ENCODE results near the gene REC114. TPM values are rescaled to one million over a fixed set of nuclear protein-coding genes. Genes with fewer than 3 reads are reported as not detected.

Gene REC114
- total RNA-seq, 1 donor from 2014 or later, result not detected

GRCh38 chr15:73597036-73597638, 154.2 kb downstream of the REC114 start:
- Mint-ChIP-seq H3K9me3 (no peaks in the 10 kb centered on the region), H3K4me3 (no peak overlapping the region), H3K27ac (ENCODE audit: unreplicated experiment) (peak overlapping the region; percentile 19), H3K27me3 (ENCODE audit: low read depth) (no peaks in the 10 kb centered on the region), H3K36me3 (ENCODE audit: low read depth) (peaks cover 3% of the 10 kb centered on the region), H3K4me1 (peaks cover 27% of the 10 kb centered on the region)
- TF ChIP-seq CTCF (conservative IDR thresholded peaks at IDR 0.05), result no peak
- DNase-seq (ENCODE audit: low read depth, low spot score), result no peak

- H3K27me3 Mint-ChIP-seq (ENCODE audit: low read depth), result no peaks in the 10 kb centered on the region
- no peak overlapping the region for H3K4me3 Mint-ChIP-seq
- no peaks in the 10 kb centered on the region for H3K9me3 Mint-ChIP-seq
- no peak overlapping the region for H3K27ac Mint-ChIP-seq (ENCODE audit: unreplicated experiment)
- peaks cover 27% of the 10 kb centered on the region for H3K4me1 Mint-ChIP-seq
- peaks cover 3% of the 10 kb centered on the region for H3K36me3 Mint-ChIP-seq (ENCODE audit: low read depth)
- DNase-seq (ENCODE audit: low read depth, low spot score), result no peak
- TF ChIP-seq CTCF (conservative IDR thresholded peaks at IDR 0.05), result no peak
Observed at GRCh38 chr15:73598530-73599160, 155.7 kb downstream of the REC114 start.

GRCh38 chr15:73599934-73600333, 157.0 kb downstream of the REC114 start:
- Mint-ChIP-seq H3K4me1 (peaks cover 27% of the 10 kb centered on the region), H3K36me3 (ENCODE audit: low read depth) (peaks cover 3% of the 10 kb centered on the region), H3K9me3 (no peaks in the 10 kb centered on the region), H3K4me3 (no peak overlapping the region), H3K27me3 (ENCODE audit: low read depth) (no peaks in the 10 kb centered on the region), H3K27ac (ENCODE audit: unreplicated experiment) (no peak overlapping the region)
- no peak for TF ChIP-seq CTCF (conservative IDR thresholded peaks at IDR 0.05)
- no peak for DNase-seq (ENCODE audit: low read depth, low spot score)

DNA sequence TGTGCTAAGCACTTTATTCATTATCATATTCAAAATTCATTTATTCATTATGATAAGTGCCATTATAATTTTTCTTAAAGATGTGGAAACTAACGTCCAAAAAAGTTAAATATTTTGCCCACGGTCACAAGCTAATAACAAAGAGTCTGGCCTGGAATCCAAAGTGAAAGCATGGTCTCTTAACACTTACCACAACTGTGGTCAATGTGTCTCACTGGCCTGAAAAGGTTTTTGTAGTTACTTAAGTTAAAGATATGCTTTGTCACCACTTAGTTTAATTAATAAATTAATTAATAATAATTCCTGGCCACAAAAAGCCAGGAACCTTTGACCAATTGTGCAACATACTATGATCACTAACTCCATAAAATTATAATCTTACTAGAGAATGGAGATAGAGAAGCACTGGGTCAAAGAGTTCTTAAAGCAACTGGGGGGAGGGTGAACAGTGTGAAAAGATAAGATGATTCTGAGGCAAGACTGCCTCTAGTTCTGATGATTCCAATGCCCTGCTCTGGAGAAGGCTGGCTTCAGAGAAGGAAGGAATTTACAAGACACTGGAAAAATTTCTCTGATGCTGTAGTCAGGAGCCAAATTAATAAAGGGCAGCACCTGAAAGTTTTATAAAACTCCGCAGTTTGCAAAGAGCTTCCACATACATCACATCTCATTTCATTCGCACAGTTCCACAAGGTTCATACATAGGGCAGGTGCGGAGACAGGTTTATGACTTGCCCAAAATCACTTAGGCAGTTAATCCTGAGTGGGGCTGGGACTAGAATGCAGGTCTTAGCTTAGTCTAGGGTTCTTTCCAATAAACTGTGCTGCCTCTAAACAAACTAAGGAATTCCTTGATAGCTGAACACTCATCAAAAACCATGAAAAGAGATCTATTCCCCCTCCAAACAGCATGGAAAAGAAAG, 157.7 kb downstream of the REC114 start:
- Mint-ChIP-seq H3K36me3 (ENCODE audit: low read depth) (peaks cover 3% of the 10 kb centered on the region), H3K27me3 (ENCODE audit: low read depth) (no peaks in the 10 kb centered on the region), H3K4me1 (peaks cover 27% of the 10 kb centered on the region), H3K27ac (ENCODE audit: unreplicated experiment) (no peak overlapping the region), H3K9me3 (no peaks in the 10 kb centered on the region), H3K4me3 (no peak overlapping the region)
- DNase-seq (ENCODE audit: low read depth, low spot score), result no peak
- TF ChIP-seq CTCF (conservative IDR thresholded peaks at IDR 0.05), result no peak

- Mint-ChIP-seq H3K27ac (ENCODE audit: unreplicated experiment) (no peak overlapping the region), H3K9me3 (no peaks in the 10 kb centered on the region), H3K27me3 (ENCODE audit: low read depth) (no peaks in the 10 kb centered on the region), H3K4me1 (peaks cover 20% of the 10 kb centered on the region), H3K36me3 (ENCODE audit: low read depth) (no peaks in the 10 kb centered on the region), H3K4me3 (no peak overlapping the region)
- no peak for DNase-seq (ENCODE audit: low read depth, low spot score)
- no peak for TF ChIP-seq CTCF (conservative IDR thresholded peaks at IDR 0.05)
Observed at GRCh38 chr15:73601451-73602445, 158.8 kb downstream of the REC114 start.

Data from neural crest cell (in vitro differentiated cells).